Karpas-422 (cell line): ENCODE results near the gene MAGEB2. TPM values are rescaled to one million over a fixed set of nuclear protein-coding genes. Genes with fewer than 3 reads are reported as not detected.

ENCODE experiments used
- DNase-seq: peaks from one replicate; pipeline ENCODE4 v3.0.0-alpha.2; 2015
- H2AFZ ChIP-seq: fragments of 200-600 bp; sonication (generic); 2 replicates; pipeline ENCODE4 v1.6.1; 2014; ENCODE audit warnings: antibody characterized with exemption, low read length, mixed read lengths
- H3K27ac ChIP-seq: fragments of 200-600 bp; sonication (generic); 2 replicates; pipeline ENCODE4 v1.5.1; 2014; ENCODE audit warnings: mild to moderate bottlenecking, low read length, moderate library complexity
- H3K27me3 ChIP-seq: fragments of 200-600 bp; sonication (generic); 2 replicates; pipeline ENCODE4 v1.6.1; 2014; ENCODE audit warnings: low read length, mixed read lengths
- H3K36me3 ChIP-seq: fragments of 200-600 bp; sonication (generic); 2 replicates; pipeline ENCODE4 v1.6.1; 2014; ENCODE audit warnings: low read length, mixed read lengths; ENCODE audit not compliant: insufficient read depth
- H3K4me1 ChIP-seq: fragments of 200-600 bp; sonication (generic); 2 replicates; pipeline ENCODE4 v1.6.1; 2014; ENCODE audit warnings: mild to moderate bottlenecking, low read length, mixed read lengths
- H3K4me2 ChIP-seq: fragments of 200-600 bp; sonication (generic); 2 replicates; pipeline ENCODE4 v1.6.1; 2014; ENCODE audit warnings: low read length, low read depth, mild to moderate bottlenecking; ENCODE audit not compliant: poor library complexity, severe bottlenecking
- H3K4me3 ChIP-seq: fragments of 200-600 bp; sonication (generic); 2 replicates; pipeline ENCODE4 v1.5.1; 2014; ENCODE audit warnings: mild to moderate bottlenecking, antibody characterized with exemption, low read length, mixed read lengths
- H3K79me2 ChIP-seq: fragments of 200-600 bp; sonication (generic); 2 replicates; pipeline ENCODE4 v1.6.1; 2014; ENCODE audit warnings: mild to moderate bottlenecking, low read length, mixed read lengths
- H3K9ac ChIP-seq: fragments of 200-600 bp; sonication (generic); 2 replicates; pipeline ENCODE4 v1.6.0; 2014; ENCODE audit warnings: low read length
- H3K9me2 ChIP-seq: fragments of 200-600 bp; sonication (generic), shearing (Covaris generic); replicated peaks from 2 replicates; pipeline ENCODE4 v1.6.0; 2014; ENCODE audit warnings: mild to moderate bottlenecking, low read length, moderate library complexity; ENCODE audit not compliant: insufficient read depth
- H3K9me3 ChIP-seq: fragments of 300-700, 200-600 bp; sonication (generic); 2 replicates; pipeline ENCODE4 v1.6.1; 2014; ENCODE audit warnings: low read length, mixed read lengths
- H4K20me1 ChIP-seq: fragments of 200-600 bp; sonication (generic); 2 replicates; pipeline ENCODE4 v1.6.1; 2014; ENCODE audit warnings: mild to moderate bottlenecking, antibody characterized with exemption, low read length, low read depth; ENCODE audit not compliant: insufficient read depth
- total RNA-seq: library from RNA; depleted of rRNA; stranded (reverse); fragments of >200 nt; shearing (Covaris generic); gene quantifications from 2 replicates; pipeline ENCODE4 v1.2.3, GENCODE V29; 2014; ENCODE audit warnings: low replicate concordance

Gene MAGEB2
- total RNA-seq, 1 experiment from 2014 or later = not detected

- Histone ChIP-seq H3K79me2 (no peaks in the 10 kb centered on the region), H3K36me3 (no peaks in the 10 kb centered on the region), H2AFZ (no peak overlapping the region), H3K27ac (no peak overlapping the region), H3K4me3 (no peak overlapping the region), H3K9ac (no peak overlapping the region), H4K20me1 (no peaks in the 10 kb centered on the region), H3K9me2 (no peaks in the 10 kb centered on the region), H3K4me2 (no peak overlapping the region), H3K4me1 (no peaks in the 10 kb centered on the region), H3K9me3 (no peaks in the 10 kb centered on the region), H3K27me3 (no peaks in the 10 kb centered on the region)
- no peak for DNase-seq
Observed at GRCh38 chrX:30217465-30217864, 2.1 kb downstream of the MAGEB2 start.

GRCh38 chrX:30219372-30219771, 4.0 kb downstream of the MAGEB2 start:
- Histone ChIP-seq H3K9me2 (no peaks in the 10 kb centered on the region), H3K4me2 (no peak overlapping the region)

GRCh38 chrX:30220661-30221060, 5.3 kb downstream of the MAGEB2 start:
- H3K9me2 ChIP-seq = no peaks in the 10 kb centered on the region
- H3K9ac ChIP-seq = no peak overlapping the region
- no peak overlapping the region for H3K4me2 ChIP-seq
- H3K4me1 ChIP-seq = no peaks in the 10 kb centered on the region
- no peak overlapping the region for H3K27ac ChIP-seq
- DNase-seq = no peak
- no peaks in the 10 kb centered on the region for H4K20me1 ChIP-seq
- no peaks in the 10 kb centered on the region for H3K79me2 ChIP-seq
- no peaks in the 10 kb centered on the region for H3K27me3 ChIP-seq
- H3K36me3 ChIP-seq = no peaks in the 10 kb centered on the region
- H2AFZ ChIP-seq = no peak overlapping the region
- H3K9me3 ChIP-seq = no peaks in the 10 kb centered on the region
- H3K4me3 ChIP-seq = no peak overlapping the region

More at GRCh38 chrX:30219372-30219771, 4.0 kb downstream of the MAGEB2 start:
- Histone ChIP-seq H3K9ac (no peak overlapping the region), H3K79me2 (no peaks in the 10 kb centered on the region), H3K36me3 (no peaks in the 10 kb centered on the region), H3K9me3 (no peaks in the 10 kb centered on the region), H3K4me3 (no peak overlapping the region), H3K4me1 (no peaks in the 10 kb centered on the region), H3K27ac (no peak overlapping the region), H4K20me1 (no peaks in the 10 kb centered on the region), H2AFZ (no peak overlapping the region), H3K27me3 (no peaks in the 10 kb centered on the region)
- no peak for DNase-seq

- DNase-seq = no peak
- Histone ChIP-seq H3K79me2 (no peaks in the 10 kb centered on the region), H3K27ac (no peak overlapping the region), H2AFZ (no peak overlapping the region), H3K4me1 (no peaks in the 10 kb centered on the region), H4K20me1 (no peaks in the 10 kb centered on the region), H3K9me2 (no peaks in the 10 kb centered on the region), H3K27me3 (no peaks in the 10 kb centered on the region), H3K36me3 (no peaks in the 10 kb centered on the region), H3K4me3 (no peak overlapping the region), H3K9ac (no peak overlapping the region), H3K4me2 (no peak overlapping the region), H3K9me3 (0 out of 2 replicates have a peak, but pooled peaks cover 3% of the 10 kb centered on the region)
Observed at GRCh38 chrX:30224536-30224935, 9.2 kb downstream of the MAGEB2 start.

GRCh38 chrX:30228526-30228925, 13.2 kb downstream of the MAGEB2 start:
- Histone ChIP-seq H3K4me3 (no peak overlapping the region), H3K9me3 (0 out of 2 replicates have a peak, but pooled peaks cover 3% of the 10 kb centered on the region), H3K9me2 (no peaks in the 10 kb centered on the region), H2AFZ (no peak overlapping the region), H3K27me3 (no peaks in the 10 kb centered on the region), H3K27ac (no peak overlapping the region), H3K79me2 (no peaks in the 10 kb centered on the region), H3K9ac (no peak overlapping the region), H3K36me3 (no peaks in the 10 kb centered on the region), H3K4me2 (no peak overlapping the region), H4K20me1 (no peaks in the 10 kb centered on the region), H3K4me1 (no peaks in the 10 kb centered on the region)
- no peak for DNase-seq

GRCh38 chrX:30230395-30230794, 15.0 kb downstream of the MAGEB2 start, which contains the start of gene MAGEB3:
Gene MAGEB3 (plus strand): TSS chrX:30230657. CDS start chrX:30235925, 5,268 bp downstream.
- H3K27me3 ChIP-seq = no peaks in the 10 kb centered on the region
- no peak within 1 kb of the TSS for H2AFZ ChIP-seq
- no peak within 1 kb of the TSS for H3K4me3 ChIP-seq
- H3K9me2 ChIP-seq = no peaks in the 10 kb centered on the region
- 0 out of 2 replicates have a peak, but pooled peaks cover 3% of the 10 kb centered on the region for H3K9me3 ChIP-seq
- no peaks in the 10 kb centered on the region for H4K20me1 ChIP-seq
- no peaks in the 10 kb centered on the region for H3K79me2 ChIP-seq
- no peak for DNase-seq
- H3K4me1 ChIP-seq = no peaks in the 10 kb centered on the region
- H3K4me2 ChIP-seq = no peak within 1 kb of the TSS
- H3K27ac ChIP-seq = no peak within 1 kb of the TSS
- no peaks in the 10 kb centered on the region for H3K36me3 ChIP-seq
- H3K9ac ChIP-seq = no peak within 1 kb of the TSS

GRCh38 chrX:30241724-30242415, 26.5 kb downstream of the MAGEB2 start, which contains the start of gene MAGEB4:
Gene MAGEB4 (plus strand): TSS chrX:30242000. CDS start chrX:30242136, 136 bp downstream.
- Histone ChIP-seq H3K36me3 (no peaks in the 10 kb centered on the region), H3K27me3 (no peaks in the 10 kb centered on the region), H3K9ac (no peak within 1 kb of the TSS), H3K27ac (no peak within 1 kb of the TSS), H3K9me2 (no peaks in the 10 kb centered on the region), H3K4me1 (no peaks in the 10 kb centered on the region), H3K4me3 (no peak within 1 kb of the TSS), H3K9me3 (0 out of 2 replicates have a peak, but pooled peaks cover 4% of the 10 kb centered on the region), H4K20me1 (no peaks in the 10 kb centered on the region), H3K79me2 (no peaks in the 10 kb centered on the region), H3K4me2 (no peak within 1 kb of the TSS), H2AFZ (no peak within 1 kb of the TSS)
- DNase-seq = no peak

- Histone ChIP-seq H3K4me2 (no peak within 1 kb of the TSS), H3K4me3 (no peak within 1 kb of the TSS), H2AFZ (no peak within 1 kb of the TSS), H3K27me3 (no peaks in the 10 kb centered on the region), H3K9ac (no peak within 1 kb of the TSS), H3K36me3 (no peaks in the 10 kb centered on the region), H3K4me1 (no peaks in the 10 kb centered on the region), H4K20me1 (no peaks in the 10 kb centered on the region), H3K27ac (no peak within 1 kb of the TSS), H3K79me2 (no peaks in the 10 kb centered on the region), H3K9me3 (no peaks in the 10 kb centered on the region), H3K9me2 (no peaks in the 10 kb centered on the region)
- no peak for DNase-seq
Observed at GRCh38 chrX:30246769-30247489, 31.6 kb downstream of the MAGEB2 start, which contains the start of gene MAGEB1. Gene MAGEB1 (plus strand): TSS chrX:30247146. CDS start chrX:30250494, 3,348 bp downstream.
